GM23338 (cell line): ENCODE measurements around the gene NRDE2. TPM values are rescaled to one million over a fixed set of nuclear protein-coding genes. Genes with fewer than 3 reads are reported as not detected.

Experiments
- ATAC-seq: fragments of 200-7000 bp; cut with Tn5 transposase; 3 replicates; pipeline ENCODE4 v1.9.1; 2020
- DNase-seq: peaks from one replicate; pipeline ENCODE4 v3.0.0-alpha.2; 2015; ENCODE audit warnings: low spot score
- H2AFZ ChIP-seq: fragments of 200-600 bp; sonication (generic); 2 replicates; pipeline ENCODE4 v1.8.0; 2016; ENCODE audit warnings: antibody characterized with exemption, mild to moderate bottlenecking, moderate library complexity
- H3F3A ChIP-seq: fragments of 200-600 bp; sonication (generic); replicated peaks from 2 replicates; pipeline ENCODE4 v1.8.0; 2017; ENCODE audit warnings: antibody characterized with exemption, mixed run types, low read depth
- H3K27ac ChIP-seq: fragments of 200-600 bp; sonication (generic); 2 replicates; pipeline ENCODE4 v1.6.1; 2016; ENCODE audit warnings: low read depth
- H3K27me3 ChIP-seq: fragments of 200-600 bp; sonication (generic); 2 replicates; pipeline ENCODE4 v1.8.0; 2016; ENCODE audit warnings: mild to moderate bottlenecking, mixed run types, moderate library complexity; ENCODE audit not compliant: insufficient read depth
- H3K36me3 ChIP-seq: fragments of 200-600 bp; sonication (generic); 2 replicates; pipeline ENCODE4 v1.8.0; 2016; ENCODE audit warnings: mild to moderate bottlenecking; ENCODE audit not compliant: insufficient read depth
- H3K4me1 ChIP-seq: fragments of 200-600 bp; sonication (generic); 2 replicates; pipeline ENCODE4 v1.8.0; 2016; ENCODE audit warnings: mild to moderate bottlenecking, moderate library complexity; ENCODE audit not compliant: insufficient read depth
- H3K4me2 ChIP-seq: fragments of 200-600 bp; sonication (generic); 2 replicates; pipeline ENCODE4 v1.7.1; 2017; ENCODE audit warnings: mixed run types
- H3K4me3 ChIP-seq: fragments of 200-600 bp; sonication (generic); 2 replicates; pipeline ENCODE4 v1.6.1; 2016; ENCODE audit warnings: mixed run types
- H3K79me2 ChIP-seq: fragments of 200-600 bp; sonication (generic); replicated peaks from 2 replicates; pipeline ENCODE4 v1.8.0; 2017; ENCODE audit warnings: mild to moderate bottlenecking; ENCODE audit not compliant: insufficient read depth
- H3K9me2 ChIP-seq: fragments of 200-600 bp; sonication (generic); 2 replicates; pipeline ENCODE4 v1.8.0; 2017; ENCODE audit not compliant: insufficient read depth
- H4K20me1 ChIP-seq: fragments of 200-600 bp; sonication (generic); replicated peaks from 2 replicates; pipeline ENCODE4 v1.8.0; 2017; ENCODE audit warnings: mild to moderate bottlenecking; ENCODE audit not compliant: insufficient read depth
- H3K27ac Mint-ChIP-seq: 2 replicates; pipeline ENCODE4 v1.8.0; 2020; ENCODE audit warnings: inconsistent platforms, mild to moderate bottlenecking, moderate library complexity, mixed read lengths
- H3K27me3 Mint-ChIP-seq: 3 replicates; pipeline ENCODE4 v1.8.0; 2022; ENCODE audit warnings: low read depth, mild to moderate bottlenecking, moderate library complexity, mixed read lengths, inconsistent platforms; ENCODE audit not compliant: insufficient read depth, poor library complexity
- H3K36me3 Mint-ChIP-seq: 3 replicates; pipeline ENCODE4 v1.8.0; 2021; ENCODE audit warnings: low read depth, mild to moderate bottlenecking, inconsistent platforms, moderate library complexity, mixed read lengths
- H3K4me1 Mint-ChIP-seq: 3 replicates; pipeline ENCODE4 v1.8.0; 2020; ENCODE audit warnings: mild to moderate bottlenecking, inconsistent platforms, mixed read lengths
- H3K4me3 Mint-ChIP-seq: 3 replicates; pipeline ENCODE4 v1.8.0; 2021; ENCODE audit warnings: moderate library complexity, mild to moderate bottlenecking, inconsistent platforms, mixed read lengths
- H3K9me3 Mint-ChIP-seq: 3 replicates; pipeline ENCODE4 v1.8.0; 2020; ENCODE audit warnings: moderate library complexity, mild to moderate bottlenecking, inconsistent platforms, mixed read lengths
- EZH2 ChIP-seq: fragments of 200-600 bp; sonication (generic); IDR thresholded peaks from one replicate; pipeline ENCODE4 v1.8.0; 2017; ENCODE audit warnings: antibody characterized with exemption, mild to moderate bottlenecking, low read depth; ENCODE audit not compliant: unreplicated experiment
- EZH2phosphoT487 ChIP-seq: fragments of 200-600 bp; sonication (generic); IDR thresholded peaks from one replicate; pipeline ENCODE4 v1.8.1; 2018; ENCODE audit warnings: antibody characterized with exemption; ENCODE audit not compliant: unreplicated experiment
- NANOG ChIP-seq: IDR thresholded peaks from 2 replicates; pipeline ENCODE4 v1.6.1; 2016; ENCODE audit warnings: antibody characterized with exemption, borderline replicate concordance
- REST ChIP-seq: IDR thresholded peaks from one replicate; pipeline ENCODE4 v1.6.1; 2018; ENCODE audit warnings: antibody characterized with exemption; ENCODE audit not compliant: unreplicated experiment
- STAT1 ChIP-seq: IDR thresholded peaks from one replicate; pipeline ENCODE4 v1.6.1; 2016; ENCODE audit warnings: antibody characterized with exemption; ENCODE audit not compliant: unreplicated experiment
- ZNF331 ChIP-seq: fragments of 250-450 bp; sonication (Bioruptor Pico); IDR thresholded peaks from 2 replicates; pipeline ENCODE4 v1.5.0; 2020; ENCODE audit warnings: low read depth, mild to moderate bottlenecking, moderate library complexity
- polyA plus RNA-seq: library from polyadenylated mRNA; unstranded; fragments of >200 nt; fragmentation: Nextera tagmentation; extraction: Ambion mirVana; gene quantifications from 2 replicates; pipeline ENCODE4 v1.2.1, GENCODE V29; 2016
- total RNA-seq: library from RNA; depleted of rRNA; stranded (reverse); fragments of >200 nt; shearing (Covaris generic); gene quantifications from 2 replicates; pipeline ENCODE4 v1.2.3, GENCODE V29; 2014
- TF ChIP-seq, protein P1 (sequence below): fragments of 250-450 bp; sonication (Bioruptor Pico); IDR thresholded peaks from 2 replicates; pipeline ENCODE4 v1.5.0; 2020; ENCODE audit warnings: mild to moderate bottlenecking, moderate library complexity

Gene NRDE2
- total and polyA plus RNA-seq, 2 experiments from 2014 or later, result 9.8 to 20.6 TPM

DNA sequence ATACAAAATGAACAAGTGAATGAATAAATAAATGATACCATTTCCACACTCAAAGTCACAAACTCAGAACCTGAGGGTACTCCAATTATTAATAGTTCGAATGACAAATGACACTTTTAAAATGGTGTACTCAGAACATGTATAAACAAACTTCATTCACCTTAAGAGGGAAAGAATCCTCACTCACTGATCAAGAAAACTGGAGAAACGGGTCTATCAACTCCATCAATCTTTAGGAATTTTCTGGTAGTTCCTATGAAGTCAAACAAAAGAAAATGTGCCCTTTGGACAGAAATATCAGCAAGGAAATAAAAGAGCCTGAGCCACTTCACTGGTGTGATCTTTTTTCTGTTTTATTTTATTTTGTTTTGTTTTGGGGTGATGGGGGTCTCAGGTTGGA is 5.2 kb upstream of the NRDE2 start:
- Mint-ChIP-seq H3K27me3 (peaks cover 4% of the 10 kb centered on the region), H3K27ac (no peak overlapping the region), H3K9me3 (no peaks in the 10 kb centered on the region; the same call in 2 of the 3 replicates), H3K36me3 (no peaks in the 10 kb centered on the region), H3K4me3 (no peak overlapping the region), H3K4me1 (peaks cover 5% of the 10 kb centered on the region; the same call in 2 of the 3 replicates)
- H3K4me1 ChIP-seq, result no peaks in the 10 kb centered on the region
- no peak overlapping the region for H3K4me2 ChIP-seq
- no peaks in the 10 kb centered on the region for H3K79me2 ChIP-seq
- no peak overlapping the region for H2AFZ ChIP-seq
- no peak overlapping the region for H3K4me3 ChIP-seq
- DNase-seq (no peak), ATAC-seq (no peak)
- no peaks in the 10 kb centered on the region for H3F3A ChIP-seq
- H3K27ac ChIP-seq, result no peak overlapping the region
- peaks cover 21% of the 10 kb centered on the region; the same call in 1 of the 2 replicates for H3K27me3 ChIP-seq
- TF ChIP-seq EZH2 (no peak), STAT1 (no peak), EZH2phosphoT487 (no peak), NANOG (no peak), REST (no peak)
- H4K20me1 ChIP-seq, result no peaks in the 10 kb centered on the region
- no peaks in the 10 kb centered on the region for H3K36me3 ChIP-seq
- H3K9me2 ChIP-seq, result no peaks in the 10 kb centered on the region; the same call in none of the 2 replicates

GRCh38 chr14:90336401-90336800 is 4.7 kb upstream of the NRDE2 start:
- H2AFZ ChIP-seq, result no peak overlapping the region
- peaks cover under 1% of the 10 kb centered on the region; the same call in 1 of the 2 replicates for H3K79me2 ChIP-seq
- peaks cover 4% of the 10 kb centered on the region for H3K27me3 Mint-ChIP-seq
- TF ChIP-seq EZH2phosphoT487 (no peak), NANOG (no peak), ZNF331 (CRISPR knock-in tag) (no peak), EZH2 (no peak), REST (no peak)
- TF ChIP-seq, protein P1, sequence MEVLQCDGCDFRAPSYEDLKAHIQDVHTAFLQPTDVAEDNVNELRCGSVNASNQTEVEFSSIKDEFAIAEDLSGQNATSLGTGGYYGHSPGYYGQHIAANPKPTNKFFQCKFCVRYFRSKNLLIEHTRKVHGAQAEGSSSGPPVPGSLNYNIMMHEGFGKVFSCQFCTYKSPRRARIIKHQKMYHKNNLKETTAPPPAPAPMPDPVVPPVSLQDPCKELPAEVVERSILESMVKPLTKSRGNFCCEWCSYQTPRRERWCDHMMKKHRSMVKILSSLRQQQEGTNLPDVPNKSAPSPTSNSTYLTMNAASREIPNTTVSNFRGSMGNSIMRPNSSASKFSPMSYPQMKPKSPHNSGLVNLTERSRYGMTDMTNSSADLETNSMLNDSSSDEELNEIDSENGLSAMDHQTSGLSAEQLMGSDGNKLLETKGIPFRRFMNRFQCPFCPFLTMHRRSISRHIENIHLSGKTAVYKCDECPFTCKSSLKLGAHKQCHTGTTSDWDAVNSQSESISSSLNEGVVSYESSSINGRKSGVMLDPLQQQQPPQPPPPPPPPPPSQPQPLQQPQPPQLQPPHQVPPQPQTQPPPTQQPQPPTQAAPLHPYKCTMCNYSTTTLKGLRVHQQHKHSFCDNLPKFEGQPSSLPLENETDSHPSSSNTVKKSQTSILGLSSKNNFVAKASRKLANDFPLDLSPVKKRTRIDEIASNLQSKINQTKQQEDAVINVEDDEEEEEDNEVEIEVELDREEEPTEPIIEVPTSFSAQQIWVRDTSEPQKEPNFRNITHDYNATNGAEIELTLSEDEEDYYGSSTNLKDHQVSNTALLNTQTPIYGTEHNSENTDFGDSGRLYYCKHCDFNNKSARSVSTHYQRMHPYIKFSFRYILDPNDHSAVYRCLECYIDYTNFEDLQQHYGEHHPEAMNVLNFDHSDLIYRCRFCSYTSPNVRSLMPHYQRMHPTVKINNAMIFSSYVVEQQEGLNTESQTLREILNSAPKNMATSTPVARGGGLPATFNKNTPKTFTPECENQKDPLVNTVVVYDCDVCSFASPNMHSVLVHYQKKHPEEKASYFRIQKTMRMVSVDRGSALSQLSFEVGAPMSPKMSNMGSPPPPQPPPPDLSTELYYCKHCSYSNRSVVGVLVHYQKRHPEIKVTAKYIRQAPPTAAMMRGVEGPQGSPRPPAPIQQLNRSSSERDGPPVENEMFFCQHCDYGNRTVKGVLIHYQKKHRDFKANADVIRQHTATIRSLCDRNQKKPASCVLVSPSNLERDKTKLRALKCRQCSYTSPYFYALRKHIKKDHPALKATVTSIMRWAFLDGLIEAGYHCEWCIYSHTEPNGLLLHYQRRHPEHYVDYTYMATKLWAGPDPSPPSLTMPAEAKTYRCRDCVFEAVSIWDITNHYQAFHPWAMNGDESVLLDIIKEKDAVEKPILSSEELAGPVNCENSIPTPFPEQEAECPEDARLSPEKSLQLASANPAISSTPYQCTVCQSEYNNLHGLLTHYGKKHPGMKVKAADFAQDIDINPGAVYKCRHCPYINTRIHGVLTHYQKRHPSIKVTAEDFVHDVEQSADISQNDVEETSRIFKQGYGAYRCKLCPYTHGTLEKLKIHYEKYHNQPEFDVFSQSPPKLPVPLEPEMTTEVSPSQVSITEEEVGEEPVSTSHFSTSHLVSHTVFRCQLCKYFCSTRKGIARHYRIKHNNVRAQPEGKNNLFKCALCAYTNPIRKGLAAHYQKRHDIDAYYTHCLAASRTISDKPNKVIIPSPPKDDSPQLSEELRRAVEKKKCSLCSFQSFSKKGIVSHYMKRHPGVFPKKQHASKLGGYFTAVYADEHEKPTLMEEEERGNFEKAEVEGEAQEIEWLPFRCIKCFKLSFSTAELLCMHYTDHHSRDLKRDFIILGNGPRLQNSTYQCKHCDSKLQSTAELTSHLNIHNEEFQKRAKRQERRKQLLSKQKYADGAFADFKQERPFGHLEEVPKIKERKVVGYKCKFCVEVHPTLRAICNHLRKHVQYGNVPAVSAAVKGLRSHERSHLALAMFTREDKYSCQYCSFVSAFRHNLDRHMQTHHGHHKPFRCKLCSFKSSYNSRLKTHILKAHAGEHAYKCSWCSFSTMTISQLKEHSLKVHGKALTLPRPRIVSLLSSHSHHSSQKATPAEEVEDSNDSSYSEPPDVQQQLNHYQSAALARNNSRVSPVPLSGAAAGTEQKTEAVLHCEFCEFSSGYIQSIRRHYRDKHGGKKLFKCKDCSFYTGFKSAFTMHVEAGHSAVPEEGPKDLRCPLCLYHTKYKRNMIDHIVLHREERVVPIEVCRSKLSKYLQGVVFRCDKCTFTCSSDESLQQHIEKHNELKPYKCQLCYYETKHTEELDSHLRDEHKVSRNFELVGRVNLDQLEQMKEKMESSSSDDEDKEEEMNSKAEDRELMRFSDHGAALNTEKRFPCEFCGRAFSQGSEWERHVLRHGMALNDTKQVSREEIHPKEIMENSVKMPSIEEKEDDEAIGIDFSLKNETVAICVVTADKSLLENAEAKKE, result no peak

More at GRCh38 chr14:90336401-90336800, 4.7 kb upstream of the NRDE2 start:
- no peaks in the 10 kb centered on the region for H3K36me3 ChIP-seq
- no peaks in the 10 kb centered on the region for H3F3A ChIP-seq
- no peaks in the 10 kb centered on the region for H4K20me1 ChIP-seq
- H3K4me1 Mint-ChIP-seq, result peaks cover 6% of the 10 kb centered on the region; the same call in 2 of the 3 replicates
- H3K4me3 ChIP-seq, result no peak overlapping the region
- H3K36me3 Mint-ChIP-seq, result no peaks in the 10 kb centered on the region
- H3K27ac ChIP-seq, result no peak overlapping the region
- H3K9me3 Mint-ChIP-seq, result no peaks in the 10 kb centered on the region; the same call in 2 of the 3 replicates
- ATAC-seq (no peak), DNase-seq (no peak)
- no peaks in the 10 kb centered on the region; the same call in none of the 2 replicates for H3K9me2 ChIP-seq
- H3K4me1 ChIP-seq, result peaks cover under 1% of the 10 kb centered on the region; the same call in 1 of the 2 replicates
- no peak overlapping the region for H3K4me2 ChIP-seq
- no peak overlapping the region for H3K4me3 Mint-ChIP-seq
- no peak overlapping the region for H3K27ac Mint-ChIP-seq
- peaks cover 21% of the 10 kb centered on the region; the same call in 1 of the 2 replicates for H3K27me3 ChIP-seq
